ENCODE measurements around the gene EIF4EBP2. TPM values are rescaled to one million over a fixed set of nuclear protein-coding genes. Genes with fewer than 3 reads are reported as not detected.
A peak's percentile ranks its signal among the peaks of the same experiment; 100 is the strongest.

EIF4EBP2 gene
- total RNA-seq, 1 experiment from 2014 or later, result 93.2 TPM

DNA sequence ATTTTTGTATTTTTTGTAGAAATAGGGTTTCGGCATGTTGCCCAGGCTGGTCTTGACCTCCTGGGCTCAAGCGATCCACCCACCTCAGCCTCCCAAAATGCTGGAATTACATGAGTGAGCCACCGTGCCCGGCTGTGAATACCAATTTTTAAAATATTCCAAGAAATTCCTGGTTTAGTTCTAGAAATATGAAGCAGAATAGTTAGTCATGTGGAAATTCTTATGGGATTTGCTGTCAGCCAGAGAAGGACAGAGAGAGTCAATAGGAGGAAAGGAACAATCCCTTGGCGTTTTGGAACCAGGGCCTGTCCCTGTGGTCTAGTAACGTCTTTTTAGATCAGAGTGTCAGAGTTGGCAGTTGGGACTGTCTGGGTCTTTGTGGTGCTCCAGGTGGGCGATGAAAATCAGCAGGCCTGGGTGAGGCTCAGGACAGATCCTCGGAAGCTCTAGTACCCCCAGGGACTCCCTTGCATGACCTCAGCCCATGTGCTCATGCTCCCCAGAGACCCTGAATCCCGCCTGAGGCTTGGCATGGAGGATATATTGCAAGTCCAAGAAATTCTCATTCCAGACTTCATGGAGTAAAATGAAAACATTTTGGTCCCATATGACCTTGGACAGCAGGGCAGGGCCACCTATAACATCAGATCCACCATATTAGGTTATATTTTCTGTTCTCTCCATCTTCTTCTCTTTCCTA, 29.8 kb downstream of the EIF4EBP2 start:
- no peak overlapping the region for H3K23ac ChIP-seq (ENCODE audit: insufficient read length, low read depth, low read length)
- H3K56ac ChIP-seq (ENCODE audit: insufficient read length, low read depth, low read length), result no peak overlapping the region
- H3K18ac ChIP-seq (ENCODE audit: insufficient read length, low read depth, low read length), result no peak overlapping the region
- WGBS (ENCODE audit: extremely low coverage, insufficient read length, low lambda C conversion rate), result no CpG with 5 or more reads among the region's 9 CpGs
- peaks cover 8 to 10% of the 10 kb centered on the region in 2 experiments for H3K4me1 Mint-ChIP-seq
- peaks cover 8% of the 10 kb centered on the region for H3K79me2 ChIP-seq (ENCODE audit: insufficient read depth, low read length)
- TF ChIP-seq, protein P1, sequence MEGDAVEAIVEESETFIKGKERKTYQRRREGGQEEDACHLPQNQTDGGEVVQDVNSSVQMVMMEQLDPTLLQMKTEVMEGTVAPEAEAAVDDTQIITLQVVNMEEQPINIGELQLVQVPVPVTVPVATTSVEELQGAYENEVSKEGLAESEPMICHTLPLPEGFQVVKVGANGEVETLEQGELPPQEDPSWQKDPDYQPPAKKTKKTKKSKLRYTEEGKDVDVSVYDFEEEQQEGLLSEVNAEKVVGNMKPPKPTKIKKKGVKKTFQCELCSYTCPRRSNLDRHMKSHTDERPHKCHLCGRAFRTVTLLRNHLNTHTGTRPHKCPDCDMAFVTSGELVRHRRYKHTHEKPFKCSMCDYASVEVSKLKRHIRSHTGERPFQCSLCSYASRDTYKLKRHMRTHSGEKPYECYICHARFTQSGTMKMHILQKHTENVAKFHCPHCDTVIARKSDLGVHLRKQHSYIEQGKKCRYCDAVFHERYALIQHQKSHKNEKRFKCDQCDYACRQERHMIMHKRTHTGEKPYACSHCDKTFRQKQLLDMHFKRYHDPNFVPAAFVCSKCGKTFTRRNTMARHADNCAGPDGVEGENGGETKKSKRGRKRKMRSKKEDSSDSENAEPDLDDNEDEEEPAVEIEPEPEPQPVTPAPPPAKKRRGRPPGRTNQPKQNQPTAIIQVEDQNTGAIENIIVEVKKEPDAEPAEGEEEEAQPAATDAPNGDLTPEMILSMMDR (conservative IDR thresholded peaks at IDR 0.05), result no peak
- no peak overlapping the region for H2BK5ac ChIP-seq (ENCODE audit: insufficient read length, low read length)
- no peaks in the 10 kb centered on the region for H3K9me3 ChIP-seq (ENCODE audit: control insufficient read depth, low read depth, low read length)
- no peak overlapping the region for H4K8ac ChIP-seq (replicated peaks; ENCODE audit: insufficient read length, low read depth, low read length)
- H2AK5ac ChIP-seq (ENCODE audit: insufficient read length, low read length), result no peak overlapping the region
- H2BK12ac ChIP-seq (ENCODE audit: insufficient read length, low read depth, low read length), result no peak overlapping the region
- H3K14ac ChIP-seq (ENCODE audit: insufficient read depth, low read length), result no peak overlapping the region
- H3K27me3 ChIP-seq (ENCODE audit: insufficient read depth, low read length), result no peaks in the 10 kb centered on the region
- H2BK15ac ChIP-seq (ENCODE audit: low read depth, low read length), result no peak overlapping the region
- H2BK120ac ChIP-seq (ENCODE audit: low read depth, low read length, poor library complexity, severe bottlenecking), result no peak overlapping the region
- no peaks in the 10 kb centered on the region for H3K9me3 Mint-ChIP-seq
- no peak overlapping the region for H3K4me2 ChIP-seq (ENCODE audit: insufficient read depth, insufficient read length, low read length)
- DNase-seq, result no peak
- no peaks in the 10 kb centered on the region for H4K20me1 ChIP-seq (ENCODE audit: control insufficient read depth, insufficient read depth, insufficient read length)
- H2AFZ ChIP-seq (ENCODE audit: low read length), result no peak overlapping the region
- H3K23me2 ChIP-seq (ENCODE audit: insufficient read length, low read depth, low read length, poor library complexity, severe bottlenecking), result no peaks in the 10 kb centered on the region
- no peak overlapping the region for H4K91ac ChIP-seq (ENCODE audit: insufficient read length, low read depth, low read length)
- peak overlapping the region in 2 of 3 experiments; percentile 14 to 55; a peak in 2 of 7 replicates for H3K27ac Mint-ChIP-seq
- H4K5ac ChIP-seq (ENCODE audit: insufficient read length, low read depth, low read length), result no peak overlapping the region
- H3K27ac ChIP-seq (ENCODE audit: insufficient read length, low read depth, low read length), result no peak overlapping the region
- H3K4me1 ChIP-seq (ENCODE audit: insufficient read depth, low read length), result no peaks in the 10 kb centered on the region; the same call in 1 of the 2 replicates
- no peak overlapping the region for H3K4ac ChIP-seq (ENCODE audit: low read depth, low read length)
- H3T11ph ChIP-seq (ENCODE audit: low read length), result no peak overlapping the region
- no peaks in the 10 kb centered on the region for H3K79me1 ChIP-seq (ENCODE audit: insufficient read depth, low read depth, low read length, poor library complexity, severe bottlenecking)
- peaks cover 0 to 90% (median 6%) of the 10 kb centered on the region in 3 experiments; a peak in 6 of 7 replicates for H3K36me3 Mint-ChIP-seq (ENCODE audit: insufficient read depth in 1 of 3, low read depth in 3 of 3)
- no peak overlapping the region for H2BK20ac ChIP-seq (ENCODE audit: low read depth, low read length, poor library complexity, severe bottlenecking)
- H3K4me3 Mint-ChIP-seq, result no peak overlapping the region
- H3K27me3 Mint-ChIP-seq (ENCODE audit: low read depth), result no peaks in the 10 kb centered on the region; the same call in 1 of the 2 replicates
- H3K9ac ChIP-seq (ENCODE audit: extremely low read depth, insufficient read length, low read length), result no peak overlapping the region

Data from H9 (cell line).